ENCODE measurements around the gene AKT1.

Gene AKT1

DNA sequence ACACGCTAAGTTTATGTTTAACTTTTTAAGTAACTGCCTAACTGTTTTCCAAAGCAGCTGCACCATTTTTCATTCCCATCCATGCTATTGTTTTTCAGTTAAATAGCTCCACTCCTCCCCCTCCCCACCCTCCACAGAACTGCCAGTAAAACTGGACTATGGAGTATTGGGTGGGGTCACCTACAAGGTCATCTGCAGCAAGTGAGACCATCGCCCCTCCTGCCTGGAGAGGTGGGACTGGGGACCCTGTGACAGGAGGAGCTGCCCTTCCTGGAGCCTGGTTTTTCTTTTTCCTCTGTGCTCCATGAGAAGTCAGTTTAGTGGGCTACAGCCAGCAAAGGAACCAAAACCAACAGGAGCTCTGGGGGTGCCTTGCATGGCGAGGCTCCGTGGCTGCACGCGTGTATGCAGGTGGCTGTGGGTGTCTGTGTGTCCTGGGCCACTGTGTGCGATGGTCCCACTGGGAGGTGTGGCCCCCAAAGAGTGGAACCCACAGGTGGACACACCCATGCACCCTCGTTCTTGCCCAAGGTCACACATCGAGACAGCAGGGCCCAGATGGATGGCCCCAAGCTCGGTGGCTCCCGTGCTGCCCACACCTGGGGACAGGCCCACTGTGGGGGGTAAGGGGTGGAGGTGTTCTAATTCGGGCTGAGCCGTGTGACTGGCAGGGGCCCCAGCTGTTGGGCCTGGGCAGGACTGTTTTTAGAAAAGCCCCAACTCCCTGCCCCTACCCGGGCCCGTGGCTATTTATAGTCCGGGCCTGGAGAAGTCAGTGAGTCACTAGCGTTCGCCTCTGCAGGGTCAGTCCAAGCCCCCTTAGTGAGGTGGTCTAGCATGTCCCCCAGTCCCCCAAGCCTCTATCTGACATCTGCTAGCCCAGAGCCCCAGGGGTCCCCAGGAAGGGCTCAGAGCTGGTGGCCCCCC, 73.8 kb downstream of the AKT1 start:
- no peak for DNase-seq

All from DMS79 (cell line).